GM21447 (cell line): Measurements from ENCODE around the gene SLC25A23.
"Not testable (repeated sequence)": the region's sequence is repeated elsewhere in the genome, so short reads cannot be mapped to it uniquely, and the experiment has no call there.

Experiments
- ATAC-seq: cut with Tn5 transposase; IDR thresholded peaks from one replicate; pipeline ENCODE4 v1.9.1; 2021; ENCODE audit not compliant: unreplicated experiment

The SLC25A23 gene

GRCh38 chr19:6457958-6458694, 1.5 kb downstream of the SLC25A23 start:
- no peak for ATAC-seq

- no peak for ATAC-seq
These were observed 3.7 kb downstream of the SLC25A23 start for GRCh38 chr19:6455924-6456323.

- no peak for ATAC-seq
These were observed 5.5 kb downstream of the SLC25A23 start for GRCh38 chr19:6453951-6454565.

- ATAC-seq, result no peak
These were observed 6.7 kb downstream of the SLC25A23 start for GRCh38 chr19:6452899-6453298.

GRCh38 chr19:6452223-6452614, 7.4 kb downstream of the SLC25A23 start:
- no peak for ATAC-seq

- ATAC-seq, result no peak
These were observed 7.9 kb downstream of the SLC25A23 start for GRCh38 chr19:6451583-6452222.

- no peak for ATAC-seq
These were observed 9.4 kb downstream of the SLC25A23 start for GRCh38 chr19:6450166-6450565.

- ATAC-seq, result no peak
These were observed 11.5 kb downstream of the SLC25A23 start for GRCh38 chr19:6448045-6448444.

- no peak for ATAC-seq
These were observed 13.1 kb downstream of the SLC25A23 start for GRCh38 chr19:6446452-6446851.

- no peak for ATAC-seq
These were observed 15.6 kb downstream of the SLC25A23 start for GRCh38 chr19:6443986-6444385.

GRCh38 chr19:6442087-6442688, 17.4 kb downstream of the SLC25A23 start:
- ATAC-seq, result no peak

GRCh38 chr19:6440905-6441304, 18.7 kb downstream of the SLC25A23 start:
- no peak for ATAC-seq

GRCh38 chr19:6439743-6440142, 19.8 kb downstream of the SLC25A23 start:
- ATAC-seq, result no peak

GRCh38 chr19:6433663-6434062, 25.9 kb downstream of the SLC25A23 start, which contains the start of gene SLC25A41:
TSS of gene SLC25A41 (minus strand) at chr19:6433763. CDS start at chr19:6433693, 70 bp downstream.
- no peak for ATAC-seq

- no peak for ATAC-seq
These were observed 26.4 kb downstream of the SLC25A23 start for GRCh38 chr19:6433165-6433564.

GRCh38 chr19:6431891-6432290, 27.7 kb downstream of the SLC25A23 start:
- ATAC-seq, result no peak

GRCh38 chr19:6429419-6430221, 30.0 kb downstream of the SLC25A23 start:
- ATAC-seq, result no peak

GRCh38 chr19:6428692-6429418, 30.7 kb downstream of the SLC25A23 start:
- ATAC-seq, result not testable (repeated sequence)

- ATAC-seq, result no peak
These were observed 32.5 kb downstream of the SLC25A23 start for GRCh38 chr19:6427131-6427530.
